Myometrial cell (primary cell): Measurements from ENCODE around the gene ACVR1. TPM values are rescaled to one million over a fixed set of nuclear protein-coding genes. Genes with fewer than 3 reads are reported as not detected.

Source experiments
- total RNA-seq: library from RNA; depleted of rRNA; stranded (reverse); fragments of >200 nt; gene quantifications from 2 replicates; pipeline ENCODE4 v1.2.3, GENCODE V29; 2015

The ACVR1 gene
- 16.3 and 17.9 TPM in 2 replicates for total RNA-seq

DNA sequence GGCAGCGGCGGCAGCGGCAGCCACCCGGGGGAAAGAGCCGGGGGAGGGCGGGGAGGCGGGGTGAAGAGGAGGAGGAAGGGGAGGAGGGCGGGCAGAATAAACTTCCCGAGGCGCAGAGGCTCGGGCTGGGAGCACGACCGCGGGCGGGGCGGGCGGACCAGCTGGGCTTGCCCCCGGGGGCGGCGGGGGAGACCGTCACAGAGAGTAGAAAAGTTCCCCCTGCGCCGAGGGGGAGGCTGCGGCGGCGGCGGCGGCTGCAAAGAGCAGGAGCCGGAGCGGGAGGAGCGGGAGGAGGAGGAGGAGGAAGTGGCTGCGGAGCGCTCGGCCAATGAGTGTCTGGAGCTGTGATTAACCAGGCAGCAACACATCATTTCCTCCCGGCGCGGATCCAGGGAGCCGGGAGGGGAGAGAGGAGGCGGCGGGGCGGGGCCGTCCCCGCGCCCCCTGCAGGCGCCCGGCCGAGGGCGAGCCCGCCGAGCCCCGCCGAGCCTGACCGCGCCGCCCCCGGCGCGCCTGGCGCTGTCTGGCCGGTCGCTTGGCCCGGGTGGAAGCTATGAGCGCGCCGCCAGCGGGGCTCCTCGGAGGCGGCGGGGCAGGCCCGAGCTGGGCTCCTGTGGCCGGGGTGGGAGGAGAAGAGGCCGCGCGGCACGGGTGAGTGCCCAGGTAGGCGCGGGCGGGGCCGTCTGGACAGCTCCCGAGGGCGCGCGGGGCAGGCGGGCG is at the start of gene ACVR1:
TSS of gene ACVR1 (minus strand) at position 265 of the 720 bp plus-strand sequence. CDS start 76,837 bp downstream, outside the sequence.

Other genes with a start within 250 kb of the ACVR1 start
- gene ACVR1C, start 247.5 kb downstream of the ACVR1 start, total RNA-seq: not detected in 2 replicates
- gene UPP2, start 225.5 kb upstream of the ACVR1 start, total RNA-seq: not detected in 2 replicates